ENCODE results near the gene TMEM132E.

The TMEM132E gene

DNA sequence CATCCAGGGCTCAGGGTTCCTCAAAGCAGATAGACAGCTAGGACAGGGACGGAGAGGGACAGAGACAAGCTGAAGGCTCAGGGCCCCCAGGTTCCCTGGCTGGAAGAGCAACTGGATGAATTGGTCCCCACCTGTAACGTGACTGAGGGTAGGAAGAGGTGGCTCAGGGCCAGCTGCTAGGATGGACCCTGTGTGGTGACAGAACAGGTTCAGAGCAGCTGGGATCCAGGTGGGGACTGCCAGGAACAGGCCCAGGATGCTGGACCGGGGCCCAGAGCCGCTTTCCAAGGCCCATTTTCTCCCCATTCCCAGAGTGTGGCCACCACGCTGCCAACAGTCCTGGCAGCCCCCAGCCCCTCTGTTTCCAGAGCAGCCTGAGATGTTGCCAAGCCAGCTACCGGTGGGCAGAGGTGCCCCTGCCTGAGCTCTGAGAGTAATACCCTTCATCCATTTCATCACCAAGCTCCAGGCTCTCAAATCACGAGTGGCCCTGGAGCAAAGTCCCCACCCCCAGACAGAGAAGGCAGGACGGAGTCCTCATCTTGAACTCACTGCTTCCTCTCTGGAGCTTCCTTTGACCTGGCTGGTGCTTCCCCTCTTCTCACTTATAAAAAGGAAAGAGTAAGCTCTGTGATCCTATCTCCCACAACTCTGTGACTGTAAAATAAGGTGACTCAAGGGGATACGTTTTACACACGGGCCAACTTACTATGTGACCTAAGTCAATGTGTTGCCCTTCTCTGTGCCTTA is 79.6 kb downstream of the TMEM132E start:
- TF ChIP-seq POLR2A (IDR thresholded peaks at IDR 0.05; ENCODE audit: low read length) (no peak), GATA1 (IDR thresholded peaks at IDR 0.05; ENCODE audit: low read depth, low read length) (no peak)

DNA sequence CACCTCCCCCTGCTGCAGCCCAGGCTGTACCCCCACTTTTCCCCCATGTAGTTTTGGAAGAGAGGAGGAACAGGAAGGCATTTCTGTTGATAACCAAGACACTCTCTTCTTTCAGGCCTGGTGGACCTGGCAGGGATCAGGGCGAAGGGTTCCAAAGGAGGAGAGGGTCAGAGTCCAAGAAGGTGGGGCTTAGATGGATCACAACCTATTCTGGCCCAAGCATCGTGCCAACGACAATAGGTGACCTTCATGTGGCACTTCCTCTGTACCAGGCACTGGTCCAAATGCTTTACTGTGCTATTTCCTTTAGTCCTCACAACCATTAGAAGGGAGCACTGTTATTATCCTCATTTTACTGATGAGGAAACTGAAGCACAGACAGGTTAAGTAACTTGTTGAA is 84.3 kb downstream of the TMEM132E start:
- DNase-seq: no peak
- TF ChIP-seq POLR2A (IDR thresholded peaks at IDR 0.05; ENCODE audit: low read length): no peak
- no peak for TF ChIP-seq GATA1 (IDR thresholded peaks at IDR 0.05; ENCODE audit: low read depth, low read length)

More for the DNA sequence above, 79.6 kb downstream of the TMEM132E start:
- no peak for DNase-seq

DNA sequence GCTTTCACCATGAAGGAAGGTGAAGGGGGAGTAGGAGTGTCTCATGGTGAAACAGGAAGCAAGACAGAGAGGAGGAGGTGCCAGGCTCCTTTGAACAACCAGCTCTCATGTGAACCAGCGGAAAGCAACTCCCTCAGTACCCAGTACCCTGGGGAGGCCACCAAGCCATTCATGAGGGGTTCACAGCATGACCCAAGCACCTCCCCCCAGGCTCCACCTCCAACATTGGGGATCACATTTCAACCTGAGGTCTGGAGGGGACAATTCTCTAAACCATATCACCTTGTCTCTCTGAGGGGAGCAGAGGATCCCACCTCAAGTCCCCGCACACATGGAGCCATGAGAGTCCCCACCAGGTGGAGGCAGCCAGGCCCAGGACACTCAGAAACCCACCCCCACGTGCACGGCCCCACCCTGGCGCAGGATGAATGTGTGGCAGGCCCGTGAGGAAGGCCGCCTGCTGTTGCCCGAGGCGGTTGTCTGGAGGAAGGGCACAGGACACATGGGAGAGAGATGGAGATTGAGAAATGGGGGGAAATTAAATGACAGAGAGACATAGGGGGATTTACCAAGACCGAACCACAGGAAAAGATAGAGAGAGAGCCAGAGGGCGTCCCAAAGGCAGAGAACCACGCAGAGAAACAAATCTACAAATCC is 85.9 kb downstream of the TMEM132E start:
- no peak for DNase-seq
- no peak for TF ChIP-seq POLR2A (IDR thresholded peaks at IDR 0.05; ENCODE audit: low read length)
- no peak for TF ChIP-seq GATA1 (IDR thresholded peaks at IDR 0.05; ENCODE audit: low read depth, low read length)

DNA sequence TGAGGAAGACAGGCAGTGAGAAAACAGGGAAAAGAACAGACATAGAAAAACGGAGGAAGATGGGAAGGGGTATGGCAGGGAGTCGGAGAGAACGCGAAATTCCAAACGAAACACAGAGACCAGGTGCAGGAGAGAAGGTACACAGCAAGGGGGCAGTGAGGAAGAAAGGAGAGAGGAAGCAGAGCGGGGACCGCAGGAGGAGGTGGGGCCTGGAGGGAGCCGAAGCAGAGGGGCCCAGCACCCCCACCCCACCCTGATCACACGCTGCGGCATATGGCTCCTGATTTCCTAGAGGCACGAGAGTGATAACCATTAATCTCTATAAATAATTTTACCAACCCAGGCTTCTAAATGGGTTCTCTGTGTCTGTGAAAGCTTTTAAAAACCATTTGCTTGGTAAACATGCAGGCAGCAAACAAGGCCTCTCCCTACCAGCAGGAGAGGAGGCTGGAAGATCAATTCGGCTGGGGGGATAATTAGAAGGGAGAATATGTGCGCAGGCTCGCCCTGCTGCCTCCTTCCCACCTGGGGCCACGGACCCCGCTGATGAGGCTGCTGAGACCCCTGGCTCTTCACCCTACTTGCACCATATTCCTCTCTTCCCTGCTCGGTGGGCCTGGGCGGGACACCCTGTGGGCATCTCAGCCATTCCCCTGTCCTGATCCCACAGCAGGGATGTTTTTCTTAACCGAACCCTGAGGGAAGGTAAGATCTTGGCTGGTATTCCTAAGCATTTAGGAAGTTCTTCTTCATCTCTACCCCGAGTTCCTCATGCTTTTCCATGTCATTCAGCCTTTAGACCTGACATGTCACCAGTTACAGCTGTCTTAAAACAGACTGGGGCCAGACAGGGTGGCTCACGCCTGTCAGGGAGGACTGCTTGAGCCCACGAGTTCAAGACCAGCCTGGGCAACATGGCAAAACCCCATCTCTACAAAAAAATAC is 86.7 kb downstream of the TMEM132E start:
- no peak for DNase-seq

DNA sequence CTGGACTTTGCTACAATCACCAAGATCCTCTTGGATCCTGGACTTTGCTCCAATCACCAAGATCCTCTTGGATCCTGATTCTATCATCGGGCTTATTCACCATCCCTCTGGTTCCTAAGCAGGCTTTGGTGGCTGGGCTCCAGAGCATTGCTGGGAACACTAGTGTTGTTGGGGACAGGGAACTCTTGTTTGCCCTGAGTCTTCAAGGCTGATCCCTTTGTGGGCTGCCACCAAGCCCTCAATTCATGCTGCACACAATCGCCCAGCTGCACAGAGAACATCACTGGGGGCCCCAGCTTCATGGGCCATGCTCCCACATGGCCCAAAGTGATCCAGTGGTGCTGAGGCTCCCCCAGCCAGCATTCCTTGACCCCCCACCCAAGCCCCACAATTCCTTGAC is 88.3 kb downstream of the TMEM132E start:
- no peak for DNase-seq
- no peak for TF ChIP-seq GATA1 (IDR thresholded peaks at IDR 0.05; ENCODE audit: low read depth, low read length)
- no peak for TF ChIP-seq POLR2A (IDR thresholded peaks at IDR 0.05; ENCODE audit: low read length)

More for the DNA sequence above, 86.7 kb downstream of the TMEM132E start:
- TF ChIP-seq POLR2A (IDR thresholded peaks at IDR 0.05; ENCODE audit: low read length): no peak
- TF ChIP-seq GATA1 (IDR thresholded peaks at IDR 0.05; ENCODE audit: low read depth, low read length): no peak

DNA sequence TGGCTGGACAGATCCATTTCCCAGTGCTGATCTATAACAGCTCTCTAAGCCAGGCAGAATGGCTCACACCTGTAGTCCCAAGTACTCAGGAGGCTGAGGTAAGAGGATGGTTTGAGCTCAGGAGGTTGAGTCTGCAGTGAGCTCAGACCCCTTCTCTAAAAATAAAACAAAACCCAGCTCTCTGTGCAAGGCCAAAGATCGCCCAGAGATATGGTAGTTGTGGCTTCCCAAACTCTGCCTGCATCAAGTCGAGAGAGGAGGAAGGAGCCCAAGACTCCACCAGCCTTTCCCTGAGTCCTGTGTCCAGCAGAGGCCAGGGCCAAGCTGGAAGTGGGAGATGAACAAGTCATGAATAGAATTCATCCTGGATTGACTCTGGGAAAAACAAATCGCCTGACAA is 88.8 kb downstream of the TMEM132E start:
- no peak for TF ChIP-seq GATA1 (IDR thresholded peaks at IDR 0.05; ENCODE audit: low read depth, low read length)
- no peak for DNase-seq

DNA sequence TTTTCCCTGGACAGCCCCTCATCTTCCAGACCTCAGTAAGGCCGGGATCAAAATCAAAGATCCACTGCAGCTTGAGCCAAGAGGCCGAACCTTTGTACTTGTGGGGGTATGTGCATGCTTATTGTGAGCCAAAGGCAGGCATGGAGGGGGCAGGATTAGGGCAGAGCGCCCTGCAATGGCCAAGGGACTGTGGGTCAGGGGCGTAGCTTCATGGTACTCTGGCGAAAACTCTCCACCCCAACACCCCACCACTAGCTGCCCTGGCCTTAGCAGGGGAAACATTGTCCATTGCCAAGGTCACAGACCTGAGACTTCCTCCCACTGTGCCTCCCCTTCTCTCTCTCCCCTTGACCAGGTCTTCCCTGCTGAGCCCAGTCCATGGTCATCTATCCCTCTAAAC is 90.1 kb downstream of the TMEM132E start:
- no peak for DNase-seq
- TF ChIP-seq POLR2A (IDR thresholded peaks at IDR 0.05; ENCODE audit: low read length): no peak

DNA sequence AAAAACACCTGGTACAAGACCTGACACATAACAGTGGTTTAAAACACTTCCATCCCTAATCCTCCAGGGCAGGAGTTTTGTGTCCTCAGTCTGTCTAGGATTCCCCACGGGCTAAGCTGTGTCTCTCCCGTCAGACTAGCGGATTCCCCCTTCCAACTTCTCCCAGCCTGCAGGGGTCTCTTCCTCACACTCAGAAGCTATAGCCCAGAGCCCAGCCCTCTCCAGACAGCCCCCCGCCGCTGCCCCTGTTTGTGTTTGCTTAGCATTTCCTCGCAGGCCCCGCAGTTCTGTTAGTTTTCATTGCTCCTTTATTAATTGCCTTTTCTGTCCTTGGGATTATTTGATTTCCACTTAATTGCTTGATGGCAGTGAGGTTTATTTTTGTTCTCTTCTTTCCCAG is 91.2 kb downstream of the TMEM132E start:
- DNase-seq: no peak
- TF ChIP-seq POLR2A (IDR thresholded peaks at IDR 0.05; ENCODE audit: low read length): no peak
- TF ChIP-seq GATA1 (IDR thresholded peaks at IDR 0.05; ENCODE audit: low read depth, low read length): no peak

DNA sequence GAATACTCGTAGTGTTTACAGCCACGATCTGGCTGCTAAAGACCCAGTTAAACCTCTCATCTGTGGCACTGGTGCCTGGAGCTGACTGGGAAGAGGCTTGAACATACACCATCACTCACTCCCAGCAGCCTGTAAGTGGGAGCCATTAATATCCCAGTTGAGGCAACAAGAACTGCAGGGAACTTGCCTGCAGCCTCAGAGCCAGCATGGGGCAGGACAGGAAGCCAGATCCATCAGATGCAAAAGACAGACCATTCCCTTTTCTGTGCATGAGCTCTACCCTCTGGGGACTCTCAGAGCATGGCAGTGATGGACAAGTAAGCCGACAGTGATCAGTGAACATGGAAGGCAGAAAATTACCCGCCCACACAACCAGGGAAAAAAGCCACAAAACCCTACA is 91.8 kb downstream of the TMEM132E start:
- TF ChIP-seq POLR2A (IDR thresholded peaks at IDR 0.05; ENCODE audit: low read length): no peak
- no peak for TF ChIP-seq GATA1 (IDR thresholded peaks at IDR 0.05; ENCODE audit: low read depth, low read length)
- no peak for DNase-seq

DNA sequence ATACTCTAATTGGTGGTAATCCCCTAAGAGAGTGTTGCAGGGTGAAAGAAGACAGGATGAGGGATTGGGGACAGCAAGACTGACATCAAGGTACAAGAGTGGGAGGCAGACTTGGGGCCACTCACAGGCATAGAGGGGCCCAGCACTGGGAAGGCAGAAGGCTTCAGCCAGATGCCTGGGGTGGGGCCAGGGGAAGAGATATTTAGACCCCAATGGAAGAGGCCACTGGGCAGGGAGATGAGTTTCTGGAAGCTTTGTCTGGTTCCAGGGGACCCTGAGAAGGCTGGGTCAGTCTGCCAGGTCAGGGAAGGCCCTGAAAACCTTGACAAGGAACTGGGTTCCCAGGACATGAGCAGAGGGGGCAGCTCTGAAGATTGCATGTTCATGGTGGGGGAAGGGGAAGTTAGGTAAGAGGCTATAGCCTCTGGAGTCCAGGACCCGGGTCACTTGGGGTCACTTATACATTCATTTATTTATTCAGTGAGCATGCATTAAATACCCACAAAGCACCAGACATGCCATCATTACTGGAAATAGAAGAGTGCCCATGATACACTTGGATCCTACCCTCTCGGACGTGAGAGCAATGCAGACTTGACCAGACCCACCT is 92.9 kb downstream of the TMEM132E start:
- no peak for DNase-seq
- TF ChIP-seq GATA1 (IDR thresholded peaks at IDR 0.05; ENCODE audit: low read depth, low read length) (no peak), POLR2A (IDR thresholded peaks at IDR 0.05; ENCODE audit: low read length) (no peak)

DNA sequence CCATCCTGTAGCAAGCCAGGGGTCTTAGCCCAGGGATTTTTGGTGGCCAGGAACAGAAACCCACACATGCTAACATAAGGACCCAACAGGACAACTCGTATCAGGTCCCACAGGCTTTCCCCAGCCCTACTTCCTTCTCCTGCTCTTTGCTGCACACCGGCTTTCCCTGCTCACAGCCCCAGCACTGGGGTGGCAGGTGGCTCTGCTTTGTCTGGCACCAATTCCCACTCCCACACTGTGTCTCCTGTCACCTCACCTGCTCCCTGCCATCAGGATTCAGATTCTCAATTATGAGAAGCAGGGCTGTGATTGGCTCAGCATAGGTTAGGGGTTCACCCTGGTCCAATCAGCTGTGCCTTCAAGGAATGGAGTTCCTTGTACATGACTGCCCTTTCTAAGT is 94.1 kb downstream of the TMEM132E start:
- TF ChIP-seq POLR2A (IDR thresholded peaks at IDR 0.05; ENCODE audit: low read length): no peak
- no peak for TF ChIP-seq GATA1 (IDR thresholded peaks at IDR 0.05; ENCODE audit: low read depth, low read length)

DNA sequence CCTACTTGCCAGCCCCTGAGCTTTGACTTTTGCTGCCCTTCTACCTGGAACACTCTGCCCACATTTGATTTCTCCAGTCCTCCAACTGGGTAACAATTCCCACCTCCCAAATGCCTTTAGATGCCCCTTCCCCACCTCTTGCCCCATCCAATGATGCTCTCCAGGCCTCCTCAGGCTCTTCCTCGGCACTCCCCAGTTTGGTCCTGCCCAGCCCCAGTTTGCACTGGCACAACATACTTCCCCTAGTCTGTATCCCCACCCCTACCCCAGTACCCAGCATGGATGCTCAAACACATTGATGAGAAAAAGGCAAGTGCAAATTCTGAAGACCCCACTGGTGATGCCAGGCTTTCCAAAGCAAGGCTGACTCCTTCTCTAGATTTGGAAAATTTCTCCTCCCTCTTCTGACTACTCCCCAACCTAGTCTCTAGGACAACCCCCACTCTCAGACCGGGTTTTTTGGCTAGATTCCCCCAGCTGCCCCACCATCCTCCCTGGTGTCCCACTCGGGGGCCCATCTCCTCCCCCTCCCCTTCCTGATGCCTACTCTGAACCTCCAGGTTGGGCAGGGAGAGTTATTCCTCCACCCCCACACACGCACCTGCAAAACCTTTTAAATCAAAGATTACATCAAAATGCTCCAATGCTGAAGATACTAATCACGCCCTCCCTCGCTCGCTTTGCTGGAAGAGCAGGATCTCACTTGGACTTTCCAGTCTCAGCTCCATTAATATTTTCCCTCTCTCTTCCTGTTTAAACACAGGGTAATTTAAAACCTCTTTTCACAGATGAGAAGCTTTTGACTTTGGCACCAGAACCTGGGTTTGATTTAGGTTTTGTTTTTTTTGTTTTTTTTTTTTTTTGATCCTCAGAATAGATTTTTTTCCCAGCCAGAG is 94.9 kb downstream of the TMEM132E start:
- DNase-seq: no peak
- TF ChIP-seq GATA1 (IDR thresholded peaks at IDR 0.05; ENCODE audit: low read depth, low read length): no peak
- TF ChIP-seq POLR2A (IDR thresholded peaks at IDR 0.05; ENCODE audit: low read length): no peak

More for the DNA sequence above, 94.1 kb downstream of the TMEM132E start:
- DNase-seq: no peak

DNA sequence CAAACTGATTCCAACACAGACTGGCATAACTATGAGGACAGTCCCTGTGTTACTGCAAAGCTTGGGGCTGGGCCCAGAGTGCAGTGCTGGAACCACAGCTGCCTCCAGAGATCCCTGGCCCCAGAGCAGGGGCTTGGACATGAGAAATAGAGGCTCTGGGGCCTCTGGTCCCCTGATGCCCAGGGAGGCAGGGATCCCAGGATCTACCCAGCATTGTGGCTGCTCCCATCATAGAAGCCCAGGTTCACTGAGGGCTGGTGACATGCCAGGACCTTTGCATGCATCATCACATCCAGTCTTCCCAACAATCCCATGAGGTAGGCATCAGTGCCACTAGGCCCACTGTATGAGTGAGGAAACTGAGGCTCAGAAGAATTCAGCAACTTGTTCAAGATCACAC is 95.8 kb downstream of the TMEM132E start:
- no peak for TF ChIP-seq POLR2A (IDR thresholded peaks at IDR 0.05; ENCODE audit: low read length)
- TF ChIP-seq GATA1 (IDR thresholded peaks at IDR 0.05; ENCODE audit: low read depth, low read length): no peak
- DNase-seq: no peak
